PC-3 (cell line): ENCODE measurements around the gene RALGPS1.

Experiments used
- EZH2 ChIP-seq: fragments of 300-600 bp; sonication (generic); IDR thresholded peaks from one replicate; pipeline ENCODE4 v1.6.1; 2017; ENCODE audit warnings: antibody characterized with exemption, mild to moderate bottlenecking, low read length; ENCODE audit not compliant: unreplicated experiment
- TF ChIP-seq, protein P1 (sequence below): fragments of 300-600 bp; sonication (generic); conservative IDR thresholded peaks from 2 replicates; pipeline ENCODE4 v1.5.1; 2017; ENCODE audit warnings: antibody characterized with exemption, low read depth, mild to moderate bottlenecking, low read length

DNA sequence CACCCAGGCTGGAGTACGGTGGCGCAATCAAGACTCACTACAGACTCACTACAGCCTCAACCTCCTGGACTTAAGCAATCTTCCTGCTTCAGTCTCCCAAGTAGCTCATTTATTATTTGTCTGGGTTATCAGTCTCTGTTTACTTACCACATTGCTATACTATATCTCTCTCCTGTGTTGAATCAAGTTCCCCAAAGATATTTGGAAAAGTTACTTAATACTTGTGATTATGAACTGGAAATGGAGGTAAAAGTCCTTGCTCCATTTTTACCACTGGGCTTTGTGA is 152.2 kb downstream of the RALGPS1 start:
- TF ChIP-seq, protein P1, sequence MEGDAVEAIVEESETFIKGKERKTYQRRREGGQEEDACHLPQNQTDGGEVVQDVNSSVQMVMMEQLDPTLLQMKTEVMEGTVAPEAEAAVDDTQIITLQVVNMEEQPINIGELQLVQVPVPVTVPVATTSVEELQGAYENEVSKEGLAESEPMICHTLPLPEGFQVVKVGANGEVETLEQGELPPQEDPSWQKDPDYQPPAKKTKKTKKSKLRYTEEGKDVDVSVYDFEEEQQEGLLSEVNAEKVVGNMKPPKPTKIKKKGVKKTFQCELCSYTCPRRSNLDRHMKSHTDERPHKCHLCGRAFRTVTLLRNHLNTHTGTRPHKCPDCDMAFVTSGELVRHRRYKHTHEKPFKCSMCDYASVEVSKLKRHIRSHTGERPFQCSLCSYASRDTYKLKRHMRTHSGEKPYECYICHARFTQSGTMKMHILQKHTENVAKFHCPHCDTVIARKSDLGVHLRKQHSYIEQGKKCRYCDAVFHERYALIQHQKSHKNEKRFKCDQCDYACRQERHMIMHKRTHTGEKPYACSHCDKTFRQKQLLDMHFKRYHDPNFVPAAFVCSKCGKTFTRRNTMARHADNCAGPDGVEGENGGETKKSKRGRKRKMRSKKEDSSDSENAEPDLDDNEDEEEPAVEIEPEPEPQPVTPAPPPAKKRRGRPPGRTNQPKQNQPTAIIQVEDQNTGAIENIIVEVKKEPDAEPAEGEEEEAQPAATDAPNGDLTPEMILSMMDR, result no peak
- no peak for TF ChIP-seq EZH2
